Coronary artery (tissue), 2 donors: ENCODE results near the gene NEUROD4.

ENCODE experiments used
- DNase-seq: peaks from one replicate; pipeline ENCODE4 v3.0.0-alpha.2; 2017; ENCODE audit warnings: low spot score
- H3K27ac ChIP-seq, 2 donors: fragments of 200-600 bp; sonication (generic); one replicate each; pipeline ENCODE4 v1.5.1; 2016 to 2019
- H3K4me3 ChIP-seq: fragments of 200-600 bp; sonication (generic); 2 replicates; pipeline ENCODE4 v1.5.1; 2016; ENCODE audit warnings: mild to moderate bottlenecking, moderate library complexity
- TF ChIP-seq, protein P1 (sequence below): fragments of 200-600 bp; sonication (generic); IDR thresholded peaks from one replicate; pipeline ENCODE4 v1.5.1; 2019; ENCODE audit warnings: antibody characterized with exemption

The NEUROD4 gene

DNA sequence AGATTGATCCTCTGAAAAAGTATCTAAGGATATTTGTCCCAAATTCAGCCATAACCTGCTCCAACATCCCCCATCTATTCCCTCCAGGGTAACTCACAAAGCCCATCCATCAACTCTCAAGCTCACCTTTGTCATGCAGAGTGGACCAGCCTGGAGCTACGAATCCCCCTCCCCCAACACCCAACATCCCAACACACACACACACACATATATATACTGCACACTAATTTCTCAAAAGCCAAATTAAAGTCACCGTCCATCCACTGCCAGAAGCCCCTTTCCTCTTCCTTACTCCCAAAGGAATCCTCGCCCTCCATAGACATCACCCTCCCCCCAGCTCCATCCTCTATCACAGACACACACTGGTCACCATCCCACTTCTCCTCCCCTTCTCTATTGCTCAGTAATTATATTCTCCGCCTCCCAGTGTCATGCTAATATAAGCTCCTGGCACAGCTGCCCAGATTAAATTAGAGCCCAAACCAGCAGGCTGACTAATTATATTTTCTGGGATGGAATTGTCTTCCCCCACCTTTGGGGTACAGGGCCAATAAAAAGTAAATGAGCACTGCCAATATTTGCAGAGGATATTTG is 21.7 kb upstream of the NEUROD4 start:
- DNase-seq = no peak
- Histone ChIP-seq H3K4me3 (no peak overlapping the region), H3K27ac (no peak overlapping the region)
- TF ChIP-seq, protein P1, sequence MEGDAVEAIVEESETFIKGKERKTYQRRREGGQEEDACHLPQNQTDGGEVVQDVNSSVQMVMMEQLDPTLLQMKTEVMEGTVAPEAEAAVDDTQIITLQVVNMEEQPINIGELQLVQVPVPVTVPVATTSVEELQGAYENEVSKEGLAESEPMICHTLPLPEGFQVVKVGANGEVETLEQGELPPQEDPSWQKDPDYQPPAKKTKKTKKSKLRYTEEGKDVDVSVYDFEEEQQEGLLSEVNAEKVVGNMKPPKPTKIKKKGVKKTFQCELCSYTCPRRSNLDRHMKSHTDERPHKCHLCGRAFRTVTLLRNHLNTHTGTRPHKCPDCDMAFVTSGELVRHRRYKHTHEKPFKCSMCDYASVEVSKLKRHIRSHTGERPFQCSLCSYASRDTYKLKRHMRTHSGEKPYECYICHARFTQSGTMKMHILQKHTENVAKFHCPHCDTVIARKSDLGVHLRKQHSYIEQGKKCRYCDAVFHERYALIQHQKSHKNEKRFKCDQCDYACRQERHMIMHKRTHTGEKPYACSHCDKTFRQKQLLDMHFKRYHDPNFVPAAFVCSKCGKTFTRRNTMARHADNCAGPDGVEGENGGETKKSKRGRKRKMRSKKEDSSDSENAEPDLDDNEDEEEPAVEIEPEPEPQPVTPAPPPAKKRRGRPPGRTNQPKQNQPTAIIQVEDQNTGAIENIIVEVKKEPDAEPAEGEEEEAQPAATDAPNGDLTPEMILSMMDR = no peak

DNA sequence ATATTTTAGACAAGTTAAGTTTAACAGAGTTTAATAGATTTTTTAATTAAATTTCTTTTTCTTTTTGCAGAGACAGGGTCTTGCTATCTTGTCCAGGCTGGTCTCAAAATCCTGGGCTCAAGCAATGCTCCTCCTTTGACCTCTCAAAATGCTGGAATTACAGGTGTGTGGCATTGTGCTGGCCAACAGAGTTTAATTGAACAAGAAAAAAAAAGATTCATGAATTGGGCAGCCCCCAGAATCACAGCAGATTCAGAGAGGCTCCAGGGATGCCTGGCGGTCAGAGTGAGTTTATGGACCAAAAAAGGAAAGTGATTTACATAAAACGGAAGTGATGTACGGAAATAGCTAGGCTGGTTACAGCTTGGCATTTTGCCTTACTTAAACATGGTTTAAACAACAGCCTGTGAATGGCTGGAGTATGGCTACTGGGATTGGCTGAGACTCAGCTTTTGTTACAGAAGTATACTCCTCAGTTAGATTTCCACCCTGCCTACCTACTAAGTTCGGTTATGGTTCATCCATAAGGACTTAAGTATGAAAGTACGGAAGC is 20.7 kb upstream of the NEUROD4 start:
- TF ChIP-seq, protein P1 = no peak
- DNase-seq = no peak
- Histone ChIP-seq H3K4me3 (no peak overlapping the region), H3K27ac (no peak overlapping the region)

- no peak overlapping the region for H3K27ac ChIP-seq
- TF ChIP-seq, protein P1 = no peak
- H3K4me3 ChIP-seq = no peak overlapping the region
- DNase-seq = no peak
Measured at GRCh38 chr12:55001198-55001868, 18.4 kb upstream of the NEUROD4 start.

DNA sequence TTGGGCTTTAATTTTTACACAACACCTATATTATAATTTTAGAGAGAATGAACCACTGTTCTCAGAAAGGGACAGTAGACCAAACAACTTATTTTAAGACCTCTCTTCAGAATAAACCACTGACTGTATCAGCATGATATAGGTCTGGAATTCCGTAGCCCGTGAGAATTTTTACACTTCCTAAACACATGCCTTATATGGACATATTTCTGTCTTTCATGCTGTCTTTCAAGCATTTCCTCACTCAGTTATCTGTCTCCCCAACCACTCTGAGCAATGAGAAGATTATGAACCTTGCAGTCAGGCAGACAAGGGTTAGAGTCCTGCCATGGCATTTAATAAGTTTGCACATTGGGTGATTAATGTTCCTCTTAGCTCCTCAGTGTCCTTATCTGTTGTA is 17.4 kb upstream of the NEUROD4 start:
- H3K4me3 ChIP-seq = no peak overlapping the region
- DNase-seq = no peak
- TF ChIP-seq, protein P1 = no peak
- no peak overlapping the region for H3K27ac ChIP-seq

GRCh38 chr12:55008944-55009585 is 10.7 kb upstream of the NEUROD4 start:
- Histone ChIP-seq H3K4me3 (no peak overlapping the region), H3K27ac (no peak overlapping the region)
- DNase-seq = no peak
- TF ChIP-seq, protein P1 = no peak

GRCh38 chr12:55017416-55017925 is 2.3 kb upstream of the NEUROD4 start:
- no peak overlapping the region for H3K4me3 ChIP-seq
- no peak for DNase-seq
- TF ChIP-seq, protein P1 = no peak
- no peak overlapping the region for H3K27ac ChIP-seq
